GM12801 (cell line): ENCODE measurements around the gene TTC28.

Experiments used
- CTCF ChIP-seq: IDR thresholded peaks from one replicate; pipeline ENCODE4 v1.5.1; 2011; ENCODE audit warnings: control low read depth; ENCODE audit not compliant: insufficient read length; ENCODE audit errors: extremely low read depth

The TTC28 gene

GRCh38 chr22:28398981-28399380 is 280.7 kb downstream of the TTC28 start:
- TF ChIP-seq CTCF = no peak

- no peak for TF ChIP-seq CTCF
Observed at GRCh38 chr22:28398355-28398754, 281.3 kb downstream of the TTC28 start.

- TF ChIP-seq CTCF = no peak
Observed at GRCh38 chr22:28397306-28397705, 282.3 kb downstream of the TTC28 start.

- TF ChIP-seq CTCF = no peak
Observed at GRCh38 chr22:28395920-28396753, 283.5 kb downstream of the TTC28 start.

- TF ChIP-seq CTCF = no peak
Observed at GRCh38 chr22:28395520-28395919, 284.1 kb downstream of the TTC28 start.

- TF ChIP-seq CTCF = no peak
Observed at GRCh38 chr22:28394513-28395110, 285.0 kb downstream of the TTC28 start.

- TF ChIP-seq CTCF = no peak
Observed at GRCh38 chr22:28381429-28382167, 298.0 kb downstream of the TTC28 start.
